Pancreas (tissue), 10 donors: ENCODE measurements around the gene PMEPA1. TPM values are rescaled to one million over a fixed set of nuclear protein-coding genes. Genes with fewer than 3 reads are reported as not detected.

Experiments used
- ATAC-seq, 4 donors: fragments of 200-7000 bp; cut with Tn5 transposase; one replicate each; pipeline versions ENCODE4 v1.8.0 to v1.9.1; 2020; ENCODE audit warnings: mild to moderate bottlenecking in 4 of 4, moderate library complexity in 4 of 4
- DNase-seq, 6 donors: peaks; one replicate each; pipeline ENCODE4 v3.0.0-alpha.2; 2020
- FAIRE-seq: peaks from 2 replicates; lab custom pipeline; 2012; peaks lifted over from hg19 to GRCh38; lab: Jason Lieb, UNC
- H3K27ac ChIP-seq, 4 donors: fragments of 200-600 bp; sonication (generic); 1 replicate in 3 of 4; 2 replicates in 1 of 4; pipeline versions ENCODE4 v1.5.0 to v1.8.0; 2020
- H3K27me3 ChIP-seq, 4 donors: fragments of 200-600 bp; one replicate each; pipeline ENCODE4 v1.8.0; 2021
- H3K36me3 ChIP-seq, 3 donors: fragments of 200-600 bp; sonication (generic) in 1 of 3; one replicate each; pipeline versions ENCODE4 v1.5.0 to v1.8.0; 2020 to 2021
- H3K4me1 ChIP-seq, 3 donors: fragments of 200-600 bp; one replicate each; pipeline ENCODE4 v1.8.0; 2021
- H3K4me3 ChIP-seq, 4 donors: fragments of 200-600 bp; sonication (generic) in 2 of 4; one replicate each; pipeline versions ENCODE4 v1.5.0 to v1.8.0; 2020 to 2021
- H3K9me3 ChIP-seq, 4 donors: fragments of 200-600 bp; one replicate each; pipeline ENCODE4 v1.8.0; 2021
- WGBS, 2 donors: extraction: QIAGEN DNeasy Blood & Tissue Kit; methylation state at CpG; one replicate each; pipeline ENCODE4 v1.1.7; 2013; 5-methylcytosine and 5-hydroxymethylcytosine counted together
- intact Hi-C, 3 donors: fragments of 100-400 bp; cut with DNase I; formaldehyde crosslinking; loops; one replicate each; pipeline versions ENCODE4 v1.11.1 to v1.14.2; 2022
- polyA plus RNA-seq, 2 donors: library from polyadenylated mRNA; stranded (reverse); fragments of 200-250 nt; gene quantifications; one replicate each; pipeline ENCODE4 v1.2.3, GENCODE V29; 2013
- total RNA-seq, 6 donors: library from RNA; stranded (reverse); fragmentation: NEBNext Ultra II Directional in 4 of 6; extraction: Animal tissue kit (Norgen Biotek cat#: 25700) in 4 of 6; gene quantifications; one replicate each; pipeline versions ENCODE4 v1.2.1 to v1.2.4, GENCODE V29; 2021 to 2023
- TF ChIP-seq, protein P1 (sequence below), 4 donors: fragments of 200-600 bp; sonication (generic) in 3 of 4; IDR thresholded peaks; one replicate each; pipeline versions ENCODE4 v1.5.0 to v1.8.0; 2021; ENCODE audit warnings: antibody characterized with exemption in 4 of 4
- donor health status: healthy with polysubstance abuse.
- donor health status: DM: no; HTN: no; CAD: no; lungs with moderate emphysema.
- donor health status: DM: no; HTN: no; CAD: no.
- donor health status: control.
- donor health status: control.
- donor health status: Bipolar disorder and iron deficiency.
- donor health status: DM: yes; HTN: yes; CAD: no.
- donor health status: DM: no; HTN: no; CAD: no.
- donor health status: DM: no; HTN: no; CAD: no.
- donor health status: DM: yes; HTN: yes; CAD: no.

The PMEPA1 gene
- total and polyA plus RNA-seq, 8 donors, result 24.8 to 98.2 (median 33.6) TPM

- Histone ChIP-seq H3K9me3 (no peaks in the 10 kb centered on the region), H3K27me3 (no peaks in the 10 kb centered on the region), H3K36me3 (no peaks in the 10 kb centered on the region), H3K27ac (no peak overlapping the region), H3K4me3 (no peak overlapping the region), H3K4me1 (peaks cover 0 to 9% (median 0%) of the 10 kb centered on the region in 3 donors)
- ATAC-seq (peak in 3 of 4 donors; percentile 23 to 52 (median 46)), DNase-seq (peak in 1 of 6 donors; percentile 25), FAIRE-seq (no peak)
- WGBS, 2 donors, result 24 to 27% methylated on average over 2 of the region's 2 CpGs
- intact Hi-C loops, result no loop called here
- TF ChIP-seq, protein P1, sequence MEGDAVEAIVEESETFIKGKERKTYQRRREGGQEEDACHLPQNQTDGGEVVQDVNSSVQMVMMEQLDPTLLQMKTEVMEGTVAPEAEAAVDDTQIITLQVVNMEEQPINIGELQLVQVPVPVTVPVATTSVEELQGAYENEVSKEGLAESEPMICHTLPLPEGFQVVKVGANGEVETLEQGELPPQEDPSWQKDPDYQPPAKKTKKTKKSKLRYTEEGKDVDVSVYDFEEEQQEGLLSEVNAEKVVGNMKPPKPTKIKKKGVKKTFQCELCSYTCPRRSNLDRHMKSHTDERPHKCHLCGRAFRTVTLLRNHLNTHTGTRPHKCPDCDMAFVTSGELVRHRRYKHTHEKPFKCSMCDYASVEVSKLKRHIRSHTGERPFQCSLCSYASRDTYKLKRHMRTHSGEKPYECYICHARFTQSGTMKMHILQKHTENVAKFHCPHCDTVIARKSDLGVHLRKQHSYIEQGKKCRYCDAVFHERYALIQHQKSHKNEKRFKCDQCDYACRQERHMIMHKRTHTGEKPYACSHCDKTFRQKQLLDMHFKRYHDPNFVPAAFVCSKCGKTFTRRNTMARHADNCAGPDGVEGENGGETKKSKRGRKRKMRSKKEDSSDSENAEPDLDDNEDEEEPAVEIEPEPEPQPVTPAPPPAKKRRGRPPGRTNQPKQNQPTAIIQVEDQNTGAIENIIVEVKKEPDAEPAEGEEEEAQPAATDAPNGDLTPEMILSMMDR (IDR thresholded peaks at IDR 0.05), result no peak
Observed at GRCh38 chr20:57738053-57738452, 28.2 kb upstream of the PMEPA1 start.

- no peak for FAIRE-seq
- H3K4me1 ChIP-seq, result peaks cover 0 to 9% (median 0%) of the 10 kb centered on the region in 3 donors
- H3K4me3 ChIP-seq, result no peak overlapping the region
- H3K27ac ChIP-seq, result no peak overlapping the region
- DNase-seq, result no peak
- 78 to 85% methylated on average over 4 of the region's 4 CpGs for WGBS, 2 donors
- H3K27me3 ChIP-seq, result no peaks in the 10 kb centered on the region
- H3K36me3 ChIP-seq, result no peaks in the 10 kb centered on the region
- no peak for ATAC-seq
- intact Hi-C loops, result no loop called here
- TF ChIP-seq, protein P1 (IDR thresholded peaks at IDR 0.05), result no peak
- no peaks in the 10 kb centered on the region for H3K9me3 ChIP-seq
Observed at GRCh38 chr20:57737349-57737748, 27.5 kb upstream of the PMEPA1 start.

DNA sequence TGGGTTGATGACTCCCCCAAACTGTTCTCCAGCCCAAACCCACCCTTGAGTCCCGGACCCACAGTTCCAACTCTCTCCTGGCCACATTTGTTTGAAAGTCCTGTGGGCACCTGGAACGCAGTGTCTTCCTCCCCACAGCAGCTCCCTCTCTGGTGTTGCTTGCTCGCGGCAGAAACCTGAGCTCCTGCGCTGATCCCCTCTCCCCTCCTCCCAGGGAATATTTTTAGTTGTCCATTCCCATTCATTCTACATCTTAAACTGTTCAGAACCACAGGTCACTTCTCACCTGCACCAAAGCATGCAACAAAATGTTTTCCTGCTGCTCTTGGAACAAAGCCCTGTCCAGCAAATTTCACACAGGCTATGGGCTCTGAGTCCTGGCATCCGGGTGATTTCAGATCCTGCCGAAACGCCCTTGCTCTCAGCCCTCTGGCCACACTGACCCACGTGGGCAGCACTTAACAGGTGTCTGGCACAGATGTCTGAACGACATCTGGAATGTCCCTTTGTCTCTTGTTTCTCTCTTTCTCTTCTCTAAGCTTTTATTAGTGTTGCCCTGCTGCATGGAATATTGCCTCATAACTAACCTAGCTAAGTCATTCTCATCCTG, 27.0 kb upstream of the PMEPA1 start:
- Histone ChIP-seq H3K36me3 (no peaks in the 10 kb centered on the region), H3K27ac (no peak overlapping the region), H3K4me3 (no peak overlapping the region), H3K27me3 (no peaks in the 10 kb centered on the region), H3K4me1 (peaks cover 0 to 9% (median 0%) of the 10 kb centered on the region in 3 donors), H3K9me3 (no peaks in the 10 kb centered on the region)
- TF ChIP-seq, protein P1 (IDR thresholded peaks at IDR 0.05), result no peak
- intact Hi-C loops, result no loop called here
- DNase-seq (no peak), FAIRE-seq (no peak), ATAC-seq (peak; percentile 36 to 60 (median 51))
- WGBS, 2 donors, result 31 to 33% methylated on average over 10 of the region's 10 CpGs

GRCh38 chr20:57735831-57736737, 26.3 kb upstream of the PMEPA1 start:
- TF ChIP-seq, protein P1 (IDR thresholded peaks at IDR 0.05), result no peak
- no peak for DNase-seq
- no peaks in the 10 kb centered on the region for H3K27me3 ChIP-seq
- H3K27ac ChIP-seq, result no peak overlapping the region
- intact Hi-C loops, result no loop called here
- H3K9me3 ChIP-seq, result no peaks in the 10 kb centered on the region
- 63 to 77% methylated on average over 8 of the region's 8 CpGs for WGBS, 2 donors
- H3K4me3 ChIP-seq, result no peak overlapping the region
- peak in 1 of 4 donors; percentile 15 for ATAC-seq
- peaks cover 0 to 9% (median 0%) of the 10 kb centered on the region in 3 donors for H3K4me1 ChIP-seq
- no peak for FAIRE-seq
- H3K36me3 ChIP-seq, result no peaks in the 10 kb centered on the region
